Fibroblast of skin of left quadriceps (primary cell): ENCODE results near the gene HERC2.
"Not testable (repeated sequence)": the region's sequence is repeated elsewhere in the genome, so short reads cannot be mapped to it uniquely, and the experiment has no call there.

Experiments used
- DNase-seq, 2 experiments: peaks; one replicate each; pipeline ENCODE4 v3.0.0-alpha.2; 2013; ENCODE audit warnings: low read depth in 2 of 2

HERC2 gene

DNA sequence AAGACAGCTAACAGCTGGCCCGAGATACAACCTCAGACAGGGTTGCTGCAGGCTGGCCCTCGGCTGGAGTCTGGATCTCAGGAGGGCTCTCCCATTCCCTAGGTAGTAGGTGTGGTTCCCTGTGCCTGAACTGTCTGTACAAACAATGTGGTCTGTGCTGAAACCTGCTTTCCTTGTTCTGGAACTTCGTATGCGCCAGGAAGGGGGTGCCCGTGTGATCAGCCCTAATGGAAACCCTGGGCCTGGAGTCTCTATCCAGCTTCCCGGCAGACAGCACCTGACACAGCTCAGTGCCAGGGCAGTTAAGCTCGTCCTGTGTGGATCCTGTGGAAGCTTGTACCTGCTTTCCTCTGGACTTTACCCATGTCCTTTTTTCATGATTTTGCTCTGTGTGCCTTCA, 99.4 kb downstream of the HERC2 start:
- DNase-seq = not testable (repeated sequence)

DNA sequence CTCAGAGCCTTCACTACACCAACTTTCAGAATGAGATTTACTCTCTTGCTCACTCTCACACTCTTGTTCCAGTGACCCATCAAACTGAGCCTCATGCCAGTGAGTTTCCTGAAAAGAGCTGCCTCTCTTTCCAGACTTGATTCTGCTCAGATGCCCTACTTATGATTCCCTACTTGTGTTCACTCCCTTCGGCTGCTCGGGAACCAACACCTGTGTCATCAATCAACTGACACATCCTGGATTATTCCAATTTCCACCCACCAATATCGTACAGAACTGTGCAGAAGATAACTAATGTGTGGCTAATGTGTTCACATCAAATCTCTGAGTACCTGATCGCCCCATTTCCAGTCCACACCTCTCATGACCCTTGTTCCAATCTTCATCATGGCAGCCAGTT, 100.3 kb downstream of the HERC2 start:
- DNase-seq = not testable (repeated sequence)

DNA sequence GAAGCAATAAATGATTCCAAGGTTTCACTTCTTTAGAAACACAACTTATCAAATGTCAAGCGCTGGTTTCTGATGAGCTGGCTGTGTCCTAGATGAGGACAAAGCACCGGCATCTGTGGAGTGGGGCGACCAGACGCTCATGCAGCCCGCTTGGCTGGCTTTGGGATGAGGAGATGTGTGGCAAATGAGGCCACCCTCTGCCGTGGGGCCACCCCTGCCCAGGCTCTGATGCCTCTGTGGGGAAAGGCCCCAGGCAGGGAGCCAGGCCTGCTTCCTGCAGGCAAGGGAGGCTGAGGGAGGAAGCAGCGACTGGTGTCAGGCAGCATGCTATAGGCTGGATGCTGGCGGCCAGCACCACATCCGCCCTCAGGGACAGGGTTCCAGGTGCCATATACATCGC, 102.9 kb downstream of the HERC2 start:
- DNase-seq = no peak

DNA sequence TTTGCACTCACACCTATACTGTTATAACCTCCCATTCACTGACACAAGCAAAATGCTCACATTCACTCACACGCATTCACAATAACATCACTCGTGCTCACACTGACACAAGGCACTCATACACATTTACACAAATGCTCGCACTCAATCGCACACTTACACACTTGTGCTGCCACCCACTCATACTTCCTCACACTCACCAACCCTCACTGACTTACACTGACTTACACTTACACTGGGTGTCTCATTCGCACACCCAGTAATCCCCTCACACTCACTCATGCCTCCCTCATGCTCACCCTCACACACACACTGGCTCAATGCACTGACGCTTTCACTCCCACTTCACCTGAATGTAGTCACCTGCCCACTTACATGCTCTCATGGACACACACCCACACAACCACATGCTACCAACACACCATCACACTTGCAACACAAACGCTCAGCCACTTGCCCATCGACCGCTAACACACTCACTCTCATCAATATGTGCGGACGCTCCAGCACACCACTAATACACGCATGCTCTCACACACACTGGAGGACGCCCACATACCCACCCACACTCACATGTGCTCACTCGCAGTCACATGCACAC, 104.9 kb downstream of the HERC2 start:
- not testable (repeated sequence) for DNase-seq

DNA sequence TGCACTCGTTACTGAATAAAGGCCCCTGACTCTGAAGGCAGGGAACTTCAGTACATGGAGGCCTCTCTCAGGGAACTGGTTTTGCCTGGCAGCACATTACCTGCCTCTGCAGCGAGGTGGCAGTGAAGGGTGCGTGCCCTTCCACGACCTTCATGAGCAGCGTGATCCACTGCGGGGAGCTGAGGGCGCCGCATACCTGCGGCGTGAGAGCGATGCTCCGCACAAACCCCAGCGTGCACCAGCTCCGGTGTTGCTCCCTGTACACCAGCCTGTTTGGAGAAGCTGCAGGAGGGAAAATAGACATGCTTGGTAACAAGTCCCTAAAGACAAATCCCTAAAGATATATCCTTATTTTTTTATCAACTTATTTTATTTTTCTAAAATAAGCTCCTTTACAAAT, 106.5 kb downstream of the HERC2 start:
- not testable (repeated sequence) for DNase-seq

DNA sequence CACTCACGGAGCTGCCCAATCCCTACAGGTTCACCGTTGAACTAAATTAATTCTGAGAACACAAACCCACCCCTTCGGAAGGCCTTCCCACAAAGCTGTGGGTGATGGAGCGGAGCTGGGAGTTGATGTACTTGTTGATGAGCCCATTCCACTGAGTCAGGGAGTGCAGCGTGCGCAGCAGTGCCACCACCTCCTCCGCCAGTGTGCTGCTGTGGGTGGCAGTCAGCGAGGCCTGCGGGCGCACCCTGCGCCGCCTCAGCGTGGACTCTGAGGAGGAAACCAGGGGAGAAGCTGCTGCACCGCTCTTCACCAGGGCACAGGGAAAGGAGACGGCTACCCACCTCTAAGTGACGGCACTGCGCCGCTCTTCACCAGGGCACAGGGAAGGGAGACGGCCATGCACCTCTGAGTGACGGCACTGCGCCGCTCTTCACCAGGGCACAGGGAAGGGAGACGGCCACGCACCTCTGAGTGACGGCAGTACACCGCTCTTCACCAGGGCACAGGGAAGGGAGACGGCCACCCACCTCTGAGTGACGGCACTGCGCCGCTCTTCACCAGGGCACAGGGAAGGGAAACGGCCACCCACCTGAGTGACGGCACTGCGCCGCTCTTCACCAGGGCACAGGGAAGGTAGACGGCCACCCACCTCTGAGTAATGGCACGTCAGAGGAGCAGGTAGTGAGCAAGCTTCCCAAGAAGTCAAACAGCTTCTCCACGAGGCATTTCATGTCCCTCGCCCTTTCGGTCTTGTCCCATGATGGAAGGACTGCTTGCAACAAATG, 107.8 kb downstream of the HERC2 start:
- not testable (repeated sequence) for DNase-seq

DNA sequence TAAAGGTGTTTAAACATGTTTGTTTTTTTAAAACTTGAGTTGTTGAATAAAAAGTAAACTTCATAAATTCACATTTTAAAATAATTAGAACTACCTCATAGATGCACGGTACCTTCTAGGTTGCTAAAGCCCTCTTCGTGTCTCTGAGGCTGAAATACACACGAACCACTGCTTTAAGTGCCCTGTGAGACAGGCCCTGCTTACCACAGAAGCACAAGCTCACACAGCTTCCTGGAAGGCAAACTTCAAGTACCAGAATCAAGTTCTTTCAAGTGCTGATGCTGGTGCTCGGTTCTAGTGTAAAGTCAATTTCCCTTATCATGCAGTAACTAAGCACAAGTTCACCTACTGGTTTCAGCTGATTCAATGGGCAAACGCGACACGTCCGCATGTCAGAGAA, 108.6 kb downstream of the HERC2 start:
- not testable (repeated sequence) for DNase-seq

DNA sequence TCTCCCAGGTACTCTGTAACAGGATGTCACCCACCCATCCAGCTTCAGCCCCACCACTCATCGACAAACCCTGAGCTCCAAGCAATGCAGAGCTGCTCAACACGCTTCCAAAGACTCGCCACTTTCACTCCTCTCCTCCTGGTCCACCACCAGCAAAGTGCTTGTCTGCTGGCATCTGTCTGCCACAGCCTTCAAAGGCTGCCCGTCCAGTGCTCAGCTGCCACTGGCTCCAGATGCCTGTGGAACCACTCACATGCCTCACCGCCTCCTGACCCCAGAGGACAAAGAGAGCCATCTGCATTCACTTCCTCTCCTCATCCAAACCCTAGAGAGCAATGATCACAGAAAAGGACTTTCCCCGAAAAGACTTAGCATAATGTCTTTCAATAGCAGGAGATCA, 113.4 kb downstream of the HERC2 start:
- DNase-seq = no peak

DNA sequence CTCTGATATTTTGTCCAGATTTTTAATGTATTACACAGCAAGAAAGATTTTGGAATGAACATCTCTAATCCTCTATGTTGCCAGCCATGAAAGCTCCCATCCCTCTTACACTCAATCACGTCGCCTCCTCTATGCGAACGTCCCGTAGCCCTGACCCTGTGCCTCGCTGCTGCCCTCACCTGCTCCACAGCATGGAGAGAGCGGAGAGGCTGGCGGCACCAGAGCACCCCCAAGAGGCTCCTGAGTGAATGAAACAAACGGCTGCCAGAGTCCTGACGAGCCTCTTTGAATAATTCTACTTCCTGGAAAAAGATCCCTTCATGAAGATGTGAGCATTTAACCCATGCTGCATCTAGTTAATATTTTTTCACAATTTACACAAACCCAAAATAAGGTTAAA, 116.3 kb downstream of the HERC2 start:
- DNase-seq = not testable (repeated sequence)

DNA sequence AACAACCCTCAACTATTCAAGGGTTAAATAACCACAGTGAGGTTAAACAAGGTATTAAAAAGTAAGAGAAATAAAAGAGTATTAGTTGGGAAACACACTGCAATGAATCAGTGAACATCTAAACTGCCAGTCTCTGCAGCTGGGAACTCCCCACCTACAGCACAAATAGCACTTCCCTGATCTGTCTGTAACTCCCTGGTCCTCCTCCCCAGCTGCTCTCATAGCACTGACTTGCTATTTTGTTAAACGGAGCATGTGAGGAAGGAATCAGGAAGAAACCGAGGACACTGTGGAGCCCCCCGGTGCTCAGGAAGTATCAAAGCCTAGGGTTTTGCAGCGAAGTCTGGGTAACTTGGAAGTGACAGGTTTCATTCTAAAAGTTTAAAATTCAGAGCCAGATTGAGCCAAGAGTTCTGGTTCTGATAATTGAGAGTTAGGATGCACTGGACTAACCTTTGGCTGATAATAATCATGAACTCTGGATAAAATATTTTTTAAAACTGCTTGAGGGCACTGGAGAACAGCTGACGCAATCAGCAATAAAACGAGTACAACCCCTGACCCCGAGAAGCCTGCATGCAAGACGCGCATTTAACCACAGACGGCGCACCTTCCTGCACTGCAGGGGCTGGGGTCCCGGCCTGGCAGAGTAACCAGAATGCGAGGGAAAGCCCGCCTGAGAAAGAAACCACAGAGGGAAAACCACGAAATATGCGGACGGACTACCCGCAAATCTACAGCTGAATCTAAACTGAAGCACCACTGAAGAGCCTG, 118.7 kb downstream of the HERC2 start:
- not testable (repeated sequence) for DNase-seq

DNA sequence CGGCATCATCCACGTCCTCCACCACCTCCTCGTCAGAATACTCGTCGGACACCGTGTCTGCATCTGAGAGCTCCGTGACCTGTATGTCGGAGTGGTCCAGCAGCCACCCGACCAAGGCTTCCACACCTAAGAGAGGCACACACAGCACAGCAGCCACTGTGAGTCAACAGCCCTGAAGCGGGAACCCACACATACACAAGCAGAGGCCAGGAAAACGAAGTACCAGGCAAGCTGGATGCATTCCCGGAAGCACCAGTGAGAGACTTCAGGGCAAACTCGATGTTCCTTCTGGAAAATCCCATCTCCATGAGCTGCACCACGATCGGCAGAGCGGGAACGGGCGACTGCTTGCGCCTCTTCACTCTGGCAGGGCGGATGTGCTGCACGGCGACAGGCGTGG, 119.9 kb downstream of the HERC2 start:
- DNase-seq = not testable (repeated sequence)

DNA sequence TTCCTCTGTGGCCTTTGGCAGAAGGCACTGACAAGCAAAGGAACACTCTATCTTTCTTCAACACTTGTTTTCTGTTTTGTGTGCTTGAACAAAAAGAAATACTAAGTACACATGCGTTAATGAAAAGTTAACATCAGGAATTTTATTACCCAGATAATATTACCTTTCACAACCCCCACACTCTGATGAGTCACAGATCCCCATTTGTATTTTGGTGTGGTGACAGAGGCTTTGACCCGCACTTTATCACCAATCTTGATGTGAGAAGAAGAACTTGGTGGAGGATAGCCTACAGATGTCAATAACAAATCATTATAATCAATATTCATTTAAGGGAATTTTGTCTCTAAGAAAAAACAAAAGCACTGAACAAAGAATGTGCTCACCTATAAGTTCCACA, 123.8 kb downstream of the HERC2 start:
- DNase-seq = not testable (repeated sequence)

DNA sequence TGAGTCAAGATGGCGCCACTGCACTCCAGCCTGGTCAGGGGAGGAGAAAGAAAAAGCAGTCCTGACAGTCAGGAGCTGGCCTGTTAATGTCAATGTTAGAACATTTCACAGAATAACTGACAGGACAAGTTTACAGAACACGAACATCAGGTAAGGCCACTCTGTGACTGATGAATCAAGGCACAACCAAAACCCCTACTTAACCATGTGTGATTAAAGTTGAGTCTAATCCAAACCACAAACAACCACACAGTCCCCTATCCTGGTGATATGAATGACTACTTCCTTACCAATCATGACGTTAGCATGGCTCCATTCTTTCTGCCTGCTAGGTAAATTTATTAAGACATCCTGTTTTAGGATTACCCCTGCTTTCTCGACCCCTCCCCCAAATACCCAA, 124.3 kb downstream of the HERC2 start:
- not testable (repeated sequence) for DNase-seq

DNA sequence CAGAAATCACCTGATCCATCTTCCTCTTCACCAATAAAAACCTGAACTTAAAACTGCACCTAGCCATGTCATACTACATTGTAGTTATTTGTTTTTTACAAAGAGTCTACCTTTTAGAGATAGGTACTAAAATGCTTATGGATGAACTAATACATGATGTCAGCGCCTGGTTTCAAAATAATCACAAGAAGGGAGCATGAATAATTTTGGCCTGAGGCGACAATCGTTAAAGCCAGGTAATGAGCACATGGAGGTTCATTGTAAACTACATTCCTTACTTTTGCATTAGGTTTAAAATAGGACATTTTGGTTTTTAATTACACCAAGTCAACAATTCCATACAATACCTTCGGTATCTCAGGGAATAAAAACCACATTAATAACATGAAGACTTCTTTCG, 125.4 kb downstream of the HERC2 start:
- DNase-seq = not testable (repeated sequence)

DNA sequence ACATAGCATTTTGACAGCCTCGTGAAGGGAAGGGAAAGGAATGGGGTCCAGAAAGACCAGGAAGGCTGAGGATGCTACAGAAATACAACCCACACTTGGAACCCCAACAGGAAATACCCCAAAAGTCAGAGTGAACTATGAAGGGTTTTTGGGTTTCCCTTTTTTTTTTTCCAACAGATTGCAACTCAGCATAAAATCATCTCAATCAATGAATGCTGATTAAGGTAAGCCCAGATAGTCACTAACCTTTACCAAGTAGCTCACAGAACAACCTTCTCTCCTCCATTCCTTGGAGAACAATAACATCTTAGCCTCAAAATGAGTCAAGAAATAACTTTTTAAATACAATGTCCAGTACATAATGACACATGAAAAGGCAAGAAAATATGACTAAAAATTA, 129.2 kb downstream of the HERC2 start:
- DNase-seq = no peak

DNA sequence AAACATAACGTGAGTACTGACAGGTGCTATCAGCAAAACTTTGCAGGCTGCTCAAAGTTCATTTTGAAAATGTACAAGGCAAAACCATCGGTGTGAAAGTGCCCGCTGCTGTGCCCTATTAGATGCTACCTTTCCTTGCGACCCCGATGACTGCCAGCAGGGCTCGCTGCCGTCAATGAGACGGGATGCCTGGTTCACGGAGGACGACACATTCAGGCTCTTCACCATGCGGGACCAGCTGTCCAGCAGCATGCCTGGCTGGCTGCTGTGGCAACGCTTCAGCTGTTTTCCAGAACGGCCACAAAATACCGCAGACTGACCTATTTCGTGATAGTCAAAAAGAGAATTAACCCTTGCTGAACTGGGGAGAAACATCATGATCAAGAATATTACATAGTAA, 130.1 kb downstream of the HERC2 start:
- no peak for DNase-seq

DNA sequence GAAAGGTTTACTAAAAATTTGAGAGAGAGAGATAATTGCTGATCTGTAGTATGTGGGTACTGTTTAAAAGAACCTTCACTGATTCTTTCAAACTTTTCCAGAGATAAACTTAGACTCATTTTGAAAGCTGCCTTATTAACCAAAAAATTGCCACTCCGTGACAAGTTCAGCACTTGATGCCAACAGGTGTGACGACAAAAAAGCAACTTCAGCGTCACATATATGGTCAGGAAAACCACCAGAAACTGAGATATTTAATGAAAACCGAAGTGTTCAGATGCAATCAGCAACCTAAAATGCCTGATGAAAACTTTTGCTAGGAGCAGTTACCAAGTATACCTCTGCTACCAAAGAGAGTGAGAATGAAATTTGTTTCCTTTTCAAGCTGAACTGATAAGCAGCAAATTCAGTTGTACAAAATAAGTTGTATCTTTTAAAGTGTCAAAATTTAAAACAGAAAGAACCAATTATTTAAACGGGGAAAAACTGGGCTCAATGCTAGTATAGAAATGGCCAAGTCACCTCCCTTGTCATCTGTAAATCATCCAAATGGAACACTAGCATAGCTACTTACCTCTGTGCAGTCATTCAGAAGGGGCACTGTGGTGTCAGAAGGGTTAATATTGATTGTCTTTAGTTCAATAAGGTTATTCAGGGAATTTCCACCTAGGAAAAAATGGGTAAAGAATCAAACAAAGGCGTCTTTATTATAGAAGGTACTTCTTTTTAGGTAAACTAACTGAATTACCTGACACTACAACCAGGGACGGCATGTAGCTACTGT, 131.4 kb downstream of the HERC2 start:
- DNase-seq = no peak

DNA sequence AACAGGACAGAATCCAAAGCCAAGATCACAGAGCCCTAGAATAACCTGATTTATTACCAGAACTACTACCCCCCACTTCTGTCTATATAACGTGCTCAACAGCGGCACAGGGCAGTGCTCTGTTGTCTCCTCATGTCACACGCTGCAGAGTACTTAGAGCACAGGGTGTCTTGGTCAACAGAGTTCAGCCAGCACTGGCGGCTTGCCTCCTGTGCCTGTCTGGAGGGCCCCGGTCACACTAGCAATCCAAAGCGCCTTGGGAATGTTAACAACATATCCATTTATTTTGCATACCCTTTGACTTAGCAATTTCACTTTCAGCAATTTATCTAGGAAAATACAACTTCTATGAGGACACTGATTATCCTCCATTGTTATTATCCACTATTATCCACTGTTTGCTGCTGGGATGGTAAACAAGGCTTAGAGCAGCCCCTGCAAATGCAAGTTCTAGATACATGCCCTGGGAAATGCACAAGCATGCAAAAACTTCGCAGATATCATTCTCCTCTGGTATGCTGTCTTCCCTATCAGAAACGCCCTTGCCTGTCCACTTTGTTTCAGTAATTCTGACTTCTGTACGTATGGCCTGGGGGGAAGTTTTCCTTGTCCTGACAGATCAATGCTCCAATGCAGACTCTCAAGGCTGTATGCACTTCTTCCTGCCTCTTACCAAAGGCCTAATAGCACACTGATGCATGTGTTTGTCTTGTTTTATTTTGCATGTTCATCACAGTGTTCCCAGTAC, 136.7 kb downstream of the HERC2 start:
- DNase-seq = no peak

DNA sequence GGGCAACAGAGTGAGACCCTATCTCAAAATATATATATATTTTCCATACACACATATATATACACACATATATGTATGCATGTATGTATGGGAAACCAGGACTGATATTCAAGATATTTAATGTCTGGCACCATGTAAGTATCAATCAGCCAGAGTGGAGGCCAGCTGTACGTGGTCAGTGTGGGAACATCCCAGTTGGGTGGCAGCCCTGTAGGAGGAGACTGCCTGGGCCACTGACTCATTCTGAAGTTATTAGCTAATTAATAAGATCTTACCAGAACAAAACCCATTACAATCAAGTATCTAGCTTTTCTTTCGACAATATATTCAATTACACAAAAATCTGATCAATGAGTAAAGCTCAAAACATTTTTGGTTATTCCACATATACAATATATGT, 137.8 kb downstream of the HERC2 start:
- no peak for DNase-seq

DNA sequence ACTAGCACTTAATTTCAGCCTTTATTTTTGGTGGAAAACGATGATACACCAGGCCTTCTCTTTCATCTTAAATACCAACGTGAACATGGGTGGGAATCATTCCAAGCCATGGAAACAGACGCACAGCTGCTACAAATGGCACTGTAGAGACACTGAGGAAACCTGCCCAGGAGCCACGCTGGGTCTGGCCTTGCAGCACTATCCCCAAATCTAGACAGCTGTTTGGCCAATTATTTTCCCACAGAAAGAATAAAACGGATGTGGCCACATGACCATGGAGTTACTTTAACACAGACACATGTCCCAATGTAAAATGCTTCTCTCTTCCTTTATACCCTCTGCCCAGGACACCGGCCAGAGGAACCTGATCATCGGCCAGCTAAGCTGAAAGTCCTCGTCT, 139.2 kb downstream of the HERC2 start:
- no peak for DNase-seq

DNA sequence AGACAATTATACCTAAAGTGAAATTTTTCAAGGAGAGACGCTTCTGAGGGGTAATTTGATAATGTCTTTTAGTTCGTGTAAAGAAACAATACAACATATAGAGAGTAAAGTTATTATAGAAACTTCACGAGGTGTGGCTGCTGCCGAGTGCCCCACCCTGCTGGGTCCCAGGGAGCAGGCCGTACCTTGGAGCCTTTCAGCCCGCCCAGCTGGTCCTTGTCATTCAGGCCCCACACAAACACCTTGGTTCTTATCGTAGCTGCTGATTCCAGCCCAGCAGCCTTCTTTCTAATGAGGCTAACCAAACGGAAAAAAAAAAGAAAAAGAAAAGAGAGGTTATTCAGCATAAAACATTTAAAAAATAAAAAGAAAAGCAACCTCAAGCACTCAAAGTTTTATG, 139.8 kb downstream of the HERC2 start:
- no peak for DNase-seq
